ENCODE data around the gene NR2C1. TPM values are rescaled to one million over a fixed set of nuclear protein-coding genes. Genes with fewer than 3 reads are reported as not detected.

Gene NR2C1
- total and polyA plus RNA-seq, 2 donors (not counting 1 experiment from before 2014, with no cell fraction given): 31.2 to 53.9 TPM

- H3K4me1 ChIP-seq (ENCODE audit: control insufficient read depth in 2 of 2, insufficient read depth in 2 of 2, low read length in 2 of 2): peaks cover 0 to 14% of the 10 kb centered on the region in 2 donors
- ChIA-PET POLR2A (no interaction called here), CTCF (interaction anchor here (1.5 kb wide), 1 partner anchor 10 kb away, joined by 6 read pairs; the partner anchor contains the start of gene NDUFA12)
- intact Hi-C loops (cut with micrococcal nuclease): no loop called here
- no peak overlapping the region for H3K9ac ChIP-seq (ENCODE audit: low read length)
- no peak overlapping the region for H3K27ac Mint-ChIP-seq
- ATAC-seq (ENCODE audit: low read depth) (no peak), DNase-seq (no peak)
- no peak overlapping the region for H3K4me2 ChIP-seq (replicated peaks; ENCODE audit: low read depth, low read length, poor library complexity, severe bottlenecking)
- no peak for TF ChIP-seq EZH2 (IDR thresholded peaks at IDR 0.05; ENCODE audit: borderline replicate concordance, insufficient read depth, low read depth, low read length, poor library complexity, severe bottlenecking)
- TF ChIP-seq CTCF (IDR thresholded peaks at IDR 0.05): no peak
- H2AFZ ChIP-seq (ENCODE audit: insufficient read depth, low read depth, low read length, poor library complexity, severe bottlenecking): no peak overlapping the region
- H3K36me3 ChIP-seq (replicated peaks in 1 of 2; ENCODE audit: control extremely low read depth in 1 of 2, control insufficient read depth in 1 of 2, extremely low read depth in 1 of 2, insufficient read depth in 2 of 2, low read length in 1 of 2): no peaks in the 10 kb centered on the region
- no peaks in the 10 kb centered on the region for H4K20me1 ChIP-seq (ENCODE audit: control insufficient read depth, insufficient read depth, low read length, poor library complexity, severe bottlenecking)
- peaks cover 3% of the 10 kb centered on the region for H3K9me3 Mint-ChIP-seq (ENCODE audit: insufficient read depth)
- H3K4me3 ChIP-seq (ENCODE audit: control extremely low read depth in 1 of 5, extremely low read depth in 1 of 5, insufficient read depth in 1 of 5, low read depth in 2 of 5, low read length in 4 of 5): no peak overlapping the region
- H3K27me3 Mint-ChIP-seq: no peaks in the 10 kb centered on the region
- no peak overlapping the region for H3K4me3 Mint-ChIP-seq
- H3K9me3 ChIP-seq (ENCODE audit: control extremely low read depth in 1 of 3, control insufficient read depth in 2 of 3, insufficient read depth in 1 of 3, low read length in 2 of 3): peaks cover 0 to 7% (median 0%) of the 10 kb centered on the region in 3 donors
- H3K27me3 ChIP-seq (replicated peaks in 1 of 4; ENCODE audit: control extremely low read depth in 1 of 4, control insufficient read depth in 3 of 4, insufficient read depth in 4 of 4, low read length in 3 of 4): no peaks in the 10 kb centered on the region
- peaks cover 21% of the 10 kb centered on the region for H3K4me1 Mint-ChIP-seq
- H3K27ac ChIP-seq (ENCODE audit: low read length in 2 of 2): no peak overlapping the region
- no peaks in the 10 kb centered on the region for H3K79me2 ChIP-seq (ENCODE audit: control insufficient read depth, insufficient read depth, low read length)
Observed at GRCh38 chr12:95014554-95014953, 58.9 kb downstream of the NR2C1 start.

GRCh38 chr12:95006206-95006605, 67.2 kb downstream of the NR2C1 start:
- H3K4me2 ChIP-seq (replicated peaks; ENCODE audit: low read depth, low read length, poor library complexity, severe bottlenecking): no peak overlapping the region
- peaks cover 5 to 28% (median 19%) of the 10 kb centered on the region in 3 donors for H3K9me3 ChIP-seq (ENCODE audit: control extremely low read depth in 1 of 3, control insufficient read depth in 2 of 3, insufficient read depth in 1 of 3, low read length in 2 of 3)
- POLR2A ChIA-PET: interaction anchor here (0.9 kb wide), 1 partner anchor 131 kb away, joined by 3 read pairs; no protein-coding TSS in a partner anchor
- peaks cover 12 to 20% of the 10 kb centered on the region in 2 donors for H3K4me1 ChIP-seq (ENCODE audit: control insufficient read depth in 2 of 2, insufficient read depth in 2 of 2, low read length in 2 of 2)
- Mint-ChIP-seq H3K9me3 (ENCODE audit: insufficient read depth) (peaks cover 3% of the 10 kb centered on the region), H3K4me1 (peaks cover 28% of the 10 kb centered on the region), H3K27me3 (no peaks in the 10 kb centered on the region), H3K27ac (no peak overlapping the region), H3K4me3 (no peak overlapping the region)
- peaks cover 0 to 3% of the 10 kb centered on the region in 2 experiments for H3K36me3 ChIP-seq (replicated peaks in 1 of 2; ENCODE audit: control extremely low read depth in 1 of 2, control insufficient read depth in 1 of 2, extremely low read depth in 1 of 2, insufficient read depth in 2 of 2, low read length in 1 of 2)
- no peak overlapping the region for H3K9ac ChIP-seq (ENCODE audit: low read length)
- no CpG with 5 or more reads among the region's 4 CpGs for WGBS (ENCODE audit: insufficient coverage)
- no peak overlapping the region for H3K4me3 ChIP-seq (ENCODE audit: control extremely low read depth in 1 of 5, extremely low read depth in 1 of 5, insufficient read depth in 1 of 5, low read depth in 2 of 5, low read length in 4 of 5)
- no peaks in the 10 kb centered on the region for H4K20me1 ChIP-seq (ENCODE audit: control insufficient read depth, insufficient read depth, low read length, poor library complexity, severe bottlenecking)
- peaks cover 31% of the 10 kb centered on the region for H3K79me2 ChIP-seq (ENCODE audit: control insufficient read depth, insufficient read depth, low read length)
- H3K27ac ChIP-seq (ENCODE audit: low read length in 2 of 2): no peak overlapping the region
- CTCF ChIA-PET: interaction anchor here (3.1 kb wide), 1 partner anchor 9 kb away, joined by 6 read pairs; no protein-coding TSS in a partner anchor
- no peak overlapping the region for H2AFZ ChIP-seq (ENCODE audit: insufficient read depth, low read depth, low read length, poor library complexity, severe bottlenecking)
- ATAC-seq (ENCODE audit: low read depth) (no peak), DNase-seq (no peak)
- intact Hi-C loops (cut with micrococcal nuclease): loop anchor here (10.0 kb wide), 1 partner anchor 541 kb away; no protein-coding TSS in a partner anchor
- no peaks in the 10 kb centered on the region for H3K27me3 ChIP-seq (replicated peaks in 1 of 4; ENCODE audit: control extremely low read depth in 1 of 4, control insufficient read depth in 3 of 4, insufficient read depth in 4 of 4, low read length in 3 of 4)
- TF ChIP-seq EZH2 (IDR thresholded peaks at IDR 0.05; ENCODE audit: borderline replicate concordance, insufficient read depth, low read depth, low read length, poor library complexity, severe bottlenecking) (no peak), CTCF (IDR thresholded peaks at IDR 0.05) (no peak)
